Choroid plexus epithelial cell (primary cell): ENCODE data around the gene UBTD1.
"Not testable (repeated sequence)": the region's sequence is repeated elsewhere in the genome, so short reads cannot be mapped to it uniquely, and the experiment has no call there.

Experiments
- DNase-seq: peaks from one replicate; pipeline ENCODE4 v3.0.0-alpha.2; 2010; ENCODE audit warnings: low read depth
- H3K4me3 ChIP-seq: 2 replicates; pipeline ENCODE4 v1.5.1; 2011; ENCODE audit warnings: low read depth, mild to moderate bottlenecking, control low read depth, low read length, moderate library complexity
- TF ChIP-seq, protein P1 (sequence below): conservative IDR thresholded peaks from 2 replicates; pipeline ENCODE4 v1.5.1; 2011; ENCODE audit warnings: low read depth, mild to moderate bottlenecking, control low read depth, inconsistent platforms, low read length, moderate library complexity

UBTD1 gene

DNA sequence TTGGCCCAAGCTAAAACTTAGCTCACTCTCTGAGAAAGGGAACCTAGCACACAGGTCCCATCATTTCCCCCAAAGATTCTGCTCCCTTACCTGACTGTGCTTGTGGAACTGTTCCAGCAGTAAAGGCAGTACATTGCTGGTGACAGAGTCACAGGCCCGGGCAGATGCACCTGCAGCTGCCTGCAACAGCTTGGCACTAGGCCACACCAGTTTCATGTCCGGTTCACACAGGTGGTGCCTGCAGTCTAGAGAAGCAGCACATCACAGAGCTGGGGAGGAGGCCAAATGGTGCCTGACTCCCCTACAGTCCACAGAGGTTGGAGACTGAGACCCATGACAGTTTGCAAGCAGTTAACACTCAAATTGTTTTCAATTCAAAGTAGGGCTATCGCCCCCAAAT is 30.6 kb upstream of the UBTD1 start:
- H3K4me3 ChIP-seq = no peak overlapping the region
- DNase-seq = no peak
- TF ChIP-seq, protein P1, sequence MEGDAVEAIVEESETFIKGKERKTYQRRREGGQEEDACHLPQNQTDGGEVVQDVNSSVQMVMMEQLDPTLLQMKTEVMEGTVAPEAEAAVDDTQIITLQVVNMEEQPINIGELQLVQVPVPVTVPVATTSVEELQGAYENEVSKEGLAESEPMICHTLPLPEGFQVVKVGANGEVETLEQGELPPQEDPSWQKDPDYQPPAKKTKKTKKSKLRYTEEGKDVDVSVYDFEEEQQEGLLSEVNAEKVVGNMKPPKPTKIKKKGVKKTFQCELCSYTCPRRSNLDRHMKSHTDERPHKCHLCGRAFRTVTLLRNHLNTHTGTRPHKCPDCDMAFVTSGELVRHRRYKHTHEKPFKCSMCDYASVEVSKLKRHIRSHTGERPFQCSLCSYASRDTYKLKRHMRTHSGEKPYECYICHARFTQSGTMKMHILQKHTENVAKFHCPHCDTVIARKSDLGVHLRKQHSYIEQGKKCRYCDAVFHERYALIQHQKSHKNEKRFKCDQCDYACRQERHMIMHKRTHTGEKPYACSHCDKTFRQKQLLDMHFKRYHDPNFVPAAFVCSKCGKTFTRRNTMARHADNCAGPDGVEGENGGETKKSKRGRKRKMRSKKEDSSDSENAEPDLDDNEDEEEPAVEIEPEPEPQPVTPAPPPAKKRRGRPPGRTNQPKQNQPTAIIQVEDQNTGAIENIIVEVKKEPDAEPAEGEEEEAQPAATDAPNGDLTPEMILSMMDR = no peak

DNA sequence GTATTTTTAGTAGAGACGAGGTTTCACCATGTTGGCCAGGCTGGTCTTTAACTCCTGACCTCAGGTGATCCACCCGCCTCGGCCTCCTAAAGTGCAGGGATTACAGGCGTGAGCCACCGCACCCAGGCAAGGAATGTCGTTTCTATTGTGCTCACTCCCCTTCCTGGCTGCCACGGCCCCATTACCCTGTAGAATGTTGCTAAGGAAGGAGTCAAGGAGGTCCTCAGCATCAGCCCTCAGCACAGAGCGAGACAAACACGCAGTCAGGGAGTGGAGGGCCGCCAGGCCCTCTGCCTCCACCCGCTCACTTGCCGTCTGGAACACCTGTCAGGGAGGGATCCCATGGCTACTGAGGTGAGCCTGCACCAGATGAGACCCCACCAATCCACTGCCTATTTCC is 29.9 kb upstream of the UBTD1 start:
- not testable (repeated sequence) for DNase-seq, H3K4me3 ChIP-seq

DNA sequence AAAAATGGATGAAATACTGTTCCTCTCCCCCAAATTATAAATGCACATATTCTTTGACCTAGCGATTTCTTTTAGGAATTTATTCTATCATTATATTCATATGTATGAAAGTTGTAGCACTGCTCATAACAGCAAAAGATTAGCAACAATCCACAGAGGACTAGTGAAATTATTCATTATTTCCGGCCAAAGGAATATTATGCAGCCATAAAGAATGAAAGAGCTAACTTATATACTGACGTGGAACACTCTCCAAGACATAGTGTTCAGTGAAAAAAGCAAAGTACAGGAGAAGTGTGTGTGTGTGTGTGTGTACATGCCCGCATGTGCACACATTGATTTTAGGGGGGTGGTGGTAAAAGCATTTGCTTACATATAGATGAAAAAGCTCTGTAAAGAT is 23.8 kb upstream of the UBTD1 start:
- no peak for DNase-seq
- H3K4me3 ChIP-seq = no peak overlapping the region
- TF ChIP-seq, protein P1 = no peak

DNA sequence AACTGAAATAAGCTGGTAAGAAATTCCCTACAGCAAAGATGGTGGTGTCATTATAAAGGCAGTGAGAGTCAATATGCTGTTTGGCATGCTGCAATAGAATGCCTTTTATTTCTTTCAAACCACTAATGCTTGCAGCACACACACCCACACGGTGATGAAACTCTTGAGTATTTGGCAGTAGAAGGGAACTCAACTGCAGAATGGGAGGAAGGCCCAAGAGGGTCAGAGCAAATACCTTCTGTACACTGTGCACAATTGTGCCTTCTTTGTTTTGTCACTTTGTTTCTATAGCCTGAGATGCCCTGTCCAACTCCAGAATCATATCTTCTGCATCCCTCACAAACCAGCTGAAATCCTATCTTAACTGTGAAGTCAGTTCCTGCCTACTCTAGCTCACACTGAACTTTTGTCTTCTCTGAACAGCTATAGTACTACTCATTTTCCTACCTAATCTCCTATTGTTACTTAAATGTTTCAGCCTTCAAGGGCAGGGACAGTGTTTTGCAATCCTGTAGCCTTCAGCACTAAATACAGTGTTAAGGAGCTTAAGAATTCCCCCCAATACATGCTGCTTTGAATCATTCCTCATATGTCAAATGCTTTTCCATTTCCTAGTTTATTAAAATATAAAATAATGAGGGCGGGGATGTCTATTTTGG is 22.7 kb upstream of the UBTD1 start:
- TF ChIP-seq, protein P1 = no peak
- DNase-seq = peak; percentile 84
- no peak overlapping the region for H3K4me3 ChIP-seq

DNA sequence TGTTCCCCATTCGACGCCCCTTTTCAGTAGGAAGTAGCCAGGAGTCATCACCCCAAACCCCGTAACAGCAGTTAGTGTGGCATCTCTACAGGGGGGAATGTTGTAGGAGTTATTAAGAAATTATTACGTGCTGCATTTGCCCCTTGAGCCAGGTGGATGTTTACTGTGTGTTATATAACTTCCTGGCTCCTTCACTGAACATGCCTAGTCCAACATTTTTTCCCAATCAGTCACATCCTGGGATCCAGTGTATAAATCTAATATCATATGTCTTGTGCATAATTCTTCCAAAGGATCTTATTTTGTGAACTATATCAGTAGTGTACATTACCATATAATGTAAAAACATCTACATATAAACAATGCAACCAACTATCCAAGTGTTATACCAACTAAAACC is 19.3 kb upstream of the UBTD1 start:
- DNase-seq, H3K4me3 ChIP-seq: not testable (repeated sequence)

DNA sequence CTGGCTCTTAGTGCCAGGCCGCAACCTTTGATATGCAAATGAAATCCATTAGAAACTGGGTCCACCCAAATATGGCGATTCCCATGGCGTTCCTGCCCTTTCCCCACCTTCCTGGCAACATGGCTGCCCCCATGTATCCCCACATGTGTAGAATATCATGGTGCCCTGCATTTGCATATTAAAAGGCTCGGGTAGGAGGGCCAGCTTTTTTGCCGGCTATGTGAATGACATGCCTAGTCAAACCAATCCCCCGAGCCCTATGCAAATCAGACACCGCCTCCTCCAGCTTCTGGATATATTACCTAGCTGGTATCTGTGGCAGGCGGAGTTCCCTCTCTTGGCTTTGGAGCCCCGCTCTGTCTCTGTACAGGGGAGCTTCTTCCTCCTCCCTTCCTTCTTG is 18.8 kb upstream of the UBTD1 start:
- no peak overlapping the region for H3K4me3 ChIP-seq
- TF ChIP-seq, protein P1 = no peak
- DNase-seq = no peak

DNA sequence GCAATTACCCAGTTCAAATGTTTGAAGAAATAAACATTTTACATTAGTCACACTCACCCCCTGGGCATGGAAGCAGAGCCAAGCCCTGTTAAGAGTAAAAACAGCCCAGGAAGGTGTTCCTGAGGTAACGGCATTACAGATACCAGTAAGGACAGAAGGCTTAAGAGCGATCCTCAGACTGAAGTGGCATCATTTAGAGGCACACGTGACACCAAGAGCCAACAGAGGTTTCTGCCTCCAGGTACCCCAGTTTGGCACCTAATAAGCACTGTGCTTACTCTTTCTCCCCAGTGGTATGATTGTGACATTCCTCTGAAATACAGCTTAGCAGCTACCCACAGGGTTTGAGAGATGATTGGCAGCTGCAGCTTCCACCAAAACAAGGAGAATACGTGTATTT is 17.7 kb upstream of the UBTD1 start:
- TF ChIP-seq, protein P1 = no peak
- no peak overlapping the region for H3K4me3 ChIP-seq
- no peak for DNase-seq

DNA sequence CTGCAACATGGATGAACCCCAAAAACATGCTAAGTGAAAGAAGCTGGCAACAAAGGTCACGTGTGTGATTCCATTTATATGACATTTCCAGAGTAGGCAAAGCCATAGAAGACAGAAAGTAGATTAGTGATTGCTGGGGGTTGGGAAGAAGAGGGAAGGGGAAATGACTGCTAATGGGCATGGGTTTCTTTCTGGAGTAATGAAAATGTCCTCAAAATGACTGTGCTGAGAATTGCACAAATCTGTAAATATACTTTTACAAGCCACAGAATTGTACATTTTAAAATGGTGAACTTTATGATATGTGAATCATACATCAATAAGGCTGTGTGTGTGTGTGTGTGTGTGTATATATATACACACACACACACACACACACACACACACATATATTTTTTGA is 16.3 kb upstream of the UBTD1 start:
- no peak overlapping the region for H3K4me3 ChIP-seq
- no peak for DNase-seq
- TF ChIP-seq, protein P1 = no peak
